Hepatocyte (in vitro differentiated cells): ENCODE results near the gene IGSF8. TPM values are rescaled to one million over a fixed set of nuclear protein-coding genes. Genes with fewer than 3 reads are reported as not detected.

Source experiments
- DNase-seq: peaks from one replicate; pipeline ENCODE4 v3.0.0-alpha.2; 2016; ENCODE audit warnings: low spot score
- H2AFZ ChIP-seq: fragments of 200-600 bp; sonication (generic); 2 replicates; pipeline ENCODE4 v1.6.0; 2016; ENCODE audit warnings: antibody characterized with exemption, mild to moderate bottlenecking
- H3K27ac ChIP-seq: fragments of 200-600 bp; sonication (generic); 2 replicates; pipeline ENCODE4 v1.5.1; 2016; ENCODE audit warnings: mild to moderate bottlenecking
- H3K27me3 ChIP-seq: fragments of 200-600 bp; sonication (generic); 2 replicates; pipeline ENCODE4 v1.6.1; 2016
- H3K36me3 ChIP-seq: fragments of 200-600 bp; sonication (generic); replicated peaks from 2 replicates; pipeline ENCODE4 v1.5.1; 2016; ENCODE audit warnings: low read depth; ENCODE audit not compliant: insufficient read depth
- H3K4me1 ChIP-seq: fragments of 200-600 bp; sonication (generic); 2 replicates; pipeline ENCODE4 v1.5.1; 2016; ENCODE audit warnings: mild to moderate bottlenecking, moderate library complexity; ENCODE audit not compliant: insufficient read depth
- H3K4me2 ChIP-seq: fragments of 200-600 bp; sonication (generic); 2 replicates; pipeline ENCODE4 v1.6.0; 2016
- H3K4me3 ChIP-seq: fragments of 200-600 bp; sonication (generic); 2 replicates; pipeline ENCODE4 v1.5.1; 2016; ENCODE audit warnings: mild to moderate bottlenecking
- H3K79me2 ChIP-seq: fragments of 200-600 bp; sonication (generic); 2 replicates; pipeline ENCODE4 v1.6.0; 2017; ENCODE audit warnings: mild to moderate bottlenecking
- H3K9me2 ChIP-seq: fragments of 200-600 bp; sonication (generic); replicated peaks from 2 replicates; pipeline ENCODE4 v1.6.0; 2017; ENCODE audit warnings: mild to moderate bottlenecking; ENCODE audit not compliant: insufficient read depth
- H3K9me3 ChIP-seq: fragments of 200-600 bp; sonication (generic); 2 replicates; pipeline ENCODE4 v1.5.1; 2016; ENCODE audit warnings: low read depth, mild to moderate bottlenecking
- H4K20me1 ChIP-seq: fragments of 200-600 bp; sonication (generic); 2 replicates; pipeline ENCODE4 v1.6.0; 2016; ENCODE audit warnings: mild to moderate bottlenecking; ENCODE audit not compliant: insufficient read depth, poor library complexity, severe bottlenecking
- EZH2 ChIP-seq: fragments of 200-600 bp; sonication (generic); IDR thresholded peaks from 2 replicates; pipeline ENCODE4 v1.6.1; 2016; ENCODE audit warnings: antibody characterized with exemption, mild to moderate bottlenecking, borderline replicate concordance
- EZH2phosphoT487 ChIP-seq: fragments of 200-600 bp; sonication (generic); IDR thresholded peaks from one replicate; pipeline ENCODE4 v1.6.1; 2018; ENCODE audit warnings: antibody characterized with exemption, mild to moderate bottlenecking, low read depth, moderate library complexity; ENCODE audit not compliant: unreplicated experiment, severe bottlenecking
- WGBS: methylation state at CpG from one replicate; pipeline ENCODE4 v1.1.6; 2016; ENCODE audit warnings: low lambda C conversion rate; ENCODE audit errors: missing lambda C conversion rate; 5-methylcytosine and 5-hydroxymethylcytosine counted together
- polyA plus RNA-seq: library from polyadenylated mRNA; unstranded; fragments of >200 nt; fragmentation: Nextera tagmentation; extraction: Ambion mirVana; gene quantifications from 2 replicates; pipeline ENCODE4 v1.2.1, GENCODE V29; 2016
- total RNA-seq: library from RNA; depleted of rRNA; stranded (reverse); fragments of >200 nt; gene quantifications from 2 replicates; pipeline ENCODE4 v1.2.3, GENCODE V29; 2014
- TF ChIP-seq, protein P1 (sequence below): fragments of 200-600 bp; sonication (generic); IDR thresholded peaks from 2 replicates; pipeline ENCODE4 v1.5.1; 2016; ENCODE audit warnings: antibody characterized with exemption, mild to moderate bottlenecking; ENCODE audit not compliant: poor library complexity

IGSF8 gene
- total and polyA plus RNA-seq, 2 experiments from 2014 or later = 36.8 to 54.1 TPM

DNA sequence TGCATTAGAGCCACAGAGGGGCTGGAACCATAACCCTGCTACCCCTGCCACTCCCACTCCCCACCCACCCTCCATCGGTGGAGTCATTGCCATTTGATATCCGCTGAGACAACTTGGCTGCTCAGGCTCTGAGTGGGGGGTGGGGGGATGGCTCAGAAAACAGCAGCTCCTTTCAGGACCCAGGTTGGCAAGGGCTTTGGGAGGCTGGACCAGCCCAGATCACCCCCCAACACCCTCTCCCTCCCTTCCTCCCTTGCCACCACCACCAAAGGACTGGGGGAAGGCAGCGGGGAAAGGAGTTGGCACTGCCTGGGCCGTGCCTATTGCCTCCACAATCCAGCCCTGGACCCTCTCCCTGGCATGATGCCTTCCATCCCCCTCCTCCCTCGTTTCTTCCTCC lies 30.2 kb downstream of the IGSF8 start:
- Histone ChIP-seq H3K4me3 (no peak overlapping the region), H3K4me2 (no peak overlapping the region), H3K36me3 (no peaks in the 10 kb centered on the region), H2AFZ (no peak overlapping the region), H3K27me3 (peaks cover 25% of the 10 kb centered on the region), H3K9me2 (no peaks in the 10 kb centered on the region), H4K20me1 (no peaks in the 10 kb centered on the region), H3K27ac (no peak overlapping the region), H3K4me1 (no peaks in the 10 kb centered on the region), H3K9me3 (no peaks in the 10 kb centered on the region), H3K79me2 (no peaks in the 10 kb centered on the region)
- TF ChIP-seq EZH2phosphoT487 (no peak), EZH2 (no peak)
- TF ChIP-seq, protein P1, sequence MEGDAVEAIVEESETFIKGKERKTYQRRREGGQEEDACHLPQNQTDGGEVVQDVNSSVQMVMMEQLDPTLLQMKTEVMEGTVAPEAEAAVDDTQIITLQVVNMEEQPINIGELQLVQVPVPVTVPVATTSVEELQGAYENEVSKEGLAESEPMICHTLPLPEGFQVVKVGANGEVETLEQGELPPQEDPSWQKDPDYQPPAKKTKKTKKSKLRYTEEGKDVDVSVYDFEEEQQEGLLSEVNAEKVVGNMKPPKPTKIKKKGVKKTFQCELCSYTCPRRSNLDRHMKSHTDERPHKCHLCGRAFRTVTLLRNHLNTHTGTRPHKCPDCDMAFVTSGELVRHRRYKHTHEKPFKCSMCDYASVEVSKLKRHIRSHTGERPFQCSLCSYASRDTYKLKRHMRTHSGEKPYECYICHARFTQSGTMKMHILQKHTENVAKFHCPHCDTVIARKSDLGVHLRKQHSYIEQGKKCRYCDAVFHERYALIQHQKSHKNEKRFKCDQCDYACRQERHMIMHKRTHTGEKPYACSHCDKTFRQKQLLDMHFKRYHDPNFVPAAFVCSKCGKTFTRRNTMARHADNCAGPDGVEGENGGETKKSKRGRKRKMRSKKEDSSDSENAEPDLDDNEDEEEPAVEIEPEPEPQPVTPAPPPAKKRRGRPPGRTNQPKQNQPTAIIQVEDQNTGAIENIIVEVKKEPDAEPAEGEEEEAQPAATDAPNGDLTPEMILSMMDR = no peak
- DNase-seq = no peak
- WGBS = 75% methylated on average over 5 of the region's 5 CpGs

DNA sequence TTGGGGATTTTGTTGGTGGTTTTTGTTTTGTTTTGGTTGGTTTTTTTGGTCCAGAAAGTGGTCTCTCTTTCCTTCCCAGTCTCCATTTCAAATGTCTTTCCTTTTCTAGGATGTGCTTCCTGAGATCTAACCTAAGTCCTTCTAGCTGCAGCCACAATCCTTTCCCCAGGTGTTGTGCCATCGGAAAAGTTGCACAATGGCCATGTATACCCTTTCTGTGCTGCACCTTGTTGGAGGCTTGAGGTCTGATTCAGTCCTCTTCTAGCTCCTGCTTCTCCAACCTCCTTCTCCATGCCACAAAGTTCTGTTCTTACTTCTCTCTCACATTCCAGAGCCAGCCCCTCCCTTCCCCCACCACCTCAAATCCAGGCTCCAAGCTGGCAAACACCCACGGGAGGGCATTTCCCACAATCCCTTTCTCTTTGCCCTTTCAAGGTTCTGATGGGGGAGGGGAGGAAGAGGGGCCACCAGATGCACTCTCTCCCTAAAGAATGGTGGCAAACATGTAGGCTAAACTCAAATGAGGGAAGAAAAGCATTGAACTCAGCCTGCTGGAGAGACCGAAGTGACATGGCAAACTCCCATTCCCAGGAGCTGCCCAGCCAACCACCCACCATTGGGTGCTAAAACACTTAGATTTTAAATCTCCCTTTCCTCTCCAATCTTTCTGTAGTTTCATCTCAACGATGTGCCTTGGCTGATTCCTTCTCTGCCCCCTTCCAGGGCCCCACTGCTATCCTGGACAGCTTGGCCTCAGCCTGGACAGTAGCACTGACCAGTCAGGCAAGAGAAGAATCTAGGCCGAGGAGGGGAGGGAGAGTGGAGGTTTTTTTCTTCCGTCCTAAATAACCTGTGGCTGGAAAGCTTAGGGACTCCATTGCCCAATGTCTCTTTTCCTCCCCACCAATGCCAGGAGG lies 31.3 kb downstream of the IGSF8 start:
- H3K4me2 ChIP-seq = no peak overlapping the region

DNA sequence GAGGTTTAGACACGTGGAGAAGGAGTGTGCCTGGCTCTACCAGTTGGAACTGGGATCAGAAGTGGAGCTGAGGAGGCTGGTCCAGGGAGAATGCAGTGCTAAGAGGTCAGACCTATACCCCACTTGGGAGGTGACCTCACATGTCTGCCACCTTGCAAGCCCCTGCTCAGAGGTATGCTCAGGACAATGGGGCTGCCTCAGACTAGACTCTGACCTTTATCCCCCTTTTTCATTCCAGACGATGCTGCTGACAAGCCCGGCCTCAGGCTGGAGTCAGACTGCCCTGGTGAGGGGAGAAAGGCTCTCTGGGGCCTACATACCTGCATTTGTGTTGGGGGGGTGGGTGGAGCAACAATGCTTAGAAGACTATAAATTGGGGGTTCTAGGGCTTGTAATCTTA lies 33.7 kb downstream of the IGSF8 start:
- Histone ChIP-seq H3K36me3 (no peaks in the 10 kb centered on the region), H3K79me2 (no peaks in the 10 kb centered on the region), H3K4me3 (no peak overlapping the region), H3K27me3 (peaks cover 13% of the 10 kb centered on the region), H2AFZ (no peak overlapping the region), H3K9me3 (no peaks in the 10 kb centered on the region), H4K20me1 (no peaks in the 10 kb centered on the region), H3K4me2 (no peak overlapping the region), H3K9me2 (no peaks in the 10 kb centered on the region), H3K4me1 (no peaks in the 10 kb centered on the region), H3K27ac (no peak overlapping the region)
- 32% methylated on average over 3 of the region's 3 CpGs for WGBS
- TF ChIP-seq EZH2phosphoT487 = no peak
- no peak for TF ChIP-seq EZH2
- TF ChIP-seq, protein P1 = no peak
- DNase-seq = no peak

More for the DNA sequence above, 31.3 kb downstream of the IGSF8 start:
- no peaks in the 10 kb centered on the region for H3K36me3 ChIP-seq
- no peaks in the 10 kb centered on the region for H4K20me1 ChIP-seq
- H3K27ac ChIP-seq = no peak overlapping the region
- peaks cover 21% of the 10 kb centered on the region for H3K27me3 ChIP-seq
- TF ChIP-seq EZH2 = no peak
- TF ChIP-seq EZH2phosphoT487 = no peak
- TF ChIP-seq, protein P1 = no peak
- WGBS = 63% methylated on average over 6 of the region's 6 CpGs
- H3K4me1 ChIP-seq = no peaks in the 10 kb centered on the region
- no peak for DNase-seq
- no peak overlapping the region for H2AFZ ChIP-seq
- no peaks in the 10 kb centered on the region for H3K79me2 ChIP-seq
- H3K9me2 ChIP-seq = no peaks in the 10 kb centered on the region
- H3K4me3 ChIP-seq = no peak overlapping the region
- H3K9me3 ChIP-seq = no peaks in the 10 kb centered on the region
